Fibroblast of lung (primary cell): ENCODE results near the gene RADIL. TPM values are rescaled to one million over a fixed set of nuclear protein-coding genes. Genes with fewer than 3 reads are reported as not detected.

Experiments
- DNase-seq, 2 donors: peaks; one replicate each; pipeline versions ENCODE4 v3.0.0 to v3.0.0-alpha.2; 2010; ENCODE audit warnings: low read depth in 2 of 2
- H2AFZ ChIP-seq: 2 replicates; pipeline ENCODE4 v1.5.1; 2012; ENCODE audit warnings: low read length, control low read depth, inconsistent platforms
- H3K27ac ChIP-seq: 2 replicates; pipeline ENCODE4 v1.5.1; 2011; ENCODE audit warnings: low read length, control low read depth; ENCODE audit not compliant: insufficient read depth
- H3K27me3 ChIP-seq: 2 replicates; pipeline ENCODE4 v1.5.1; 2011; ENCODE audit warnings: mild to moderate bottlenecking, low read length; ENCODE audit not compliant: control insufficient read depth, insufficient read depth
- H3K36me3 ChIP-seq: 2 replicates; pipeline ENCODE4 v1.5.1; 2011; ENCODE audit warnings: low read length; ENCODE audit not compliant: control insufficient read depth, insufficient read depth
- H3K4me1 ChIP-seq: 2 replicates; pipeline ENCODE4 v1.5.1; 2011; ENCODE audit warnings: low read length; ENCODE audit not compliant: control insufficient read depth, insufficient read depth; ENCODE audit errors: extremely low read depth
- H3K4me2 ChIP-seq: 2 replicates; pipeline ENCODE4 v1.5.1; 2011; ENCODE audit warnings: low read length, control low read depth; ENCODE audit not compliant: insufficient read depth; ENCODE audit errors: extremely low read depth
- H3K4me3 ChIP-seq, 4 experiments: fragments of 200-600 bp in 1 of 4; sonication (generic) in 1 of 4; replicated peaks in 1 of 4; 2 replicates each; pipeline ENCODE4 v1.5.1; 2011 to 2016; ENCODE audit warnings: low read length in 4 of 4, low read depth in 3 of 4, mild to moderate bottlenecking in 3 of 4, control low read depth in 2 of 4, inconsistent platforms in 1 of 4, mixed read lengths in 1 of 4; ENCODE audit not compliant: insufficient read depth in 1 of 4; ENCODE audit errors: control extremely low read depth in 1 of 4
- H3K79me2 ChIP-seq: 2 replicates; pipeline ENCODE4 v1.5.1; 2012; ENCODE audit warnings: mild to moderate bottlenecking, low read length, inconsistent platforms; ENCODE audit not compliant: control insufficient read depth, insufficient read depth
- H3K9ac ChIP-seq: 2 replicates; pipeline ENCODE4 v1.5.1; 2011; ENCODE audit warnings: mild to moderate bottlenecking, low read length, control low read depth; ENCODE audit not compliant: insufficient read depth
- H3K9me3 ChIP-seq: 2 replicates; pipeline ENCODE4 v1.5.1; 2012; ENCODE audit warnings: low read depth, low read length; ENCODE audit not compliant: control insufficient read depth, insufficient read depth
- H4K20me1 ChIP-seq: 2 replicates; pipeline ENCODE4 v1.5.1; 2011; ENCODE audit warnings: low read length; ENCODE audit not compliant: control insufficient read depth, insufficient read depth; ENCODE audit errors: extremely low read depth
- EZH2 ChIP-seq: IDR thresholded peaks from 2 replicates; pipeline ENCODE4 v1.5.1; 2012; ENCODE audit warnings: low read length, control low read depth, mild to moderate bottlenecking; ENCODE audit errors: missing control alignments
- polyA plus RNA-seq, 2 donors: library from polyadenylated mRNA; depleted of rRNA in 1 of 2; stranded (reverse) in 1 of 2; unstranded in 1 of 2; fragments of >200 nt; gene quantifications; 2 replicates each; pipeline ENCODE4 v1.2.1, GENCODE V29; 2011 to 2012; ENCODE audit warnings: missing spikeins in 1 of 2
- total RNA-seq: library from RNA; depleted of rRNA; stranded (reverse); fragments of >200 nt; gene quantifications from 2 replicates; pipeline ENCODE4 v1.2.1, GENCODE V29; 2014
- TF ChIP-seq, protein P1 (sequence below), 2 donors: IDR thresholded peaks in 1 of 2; conservative IDR thresholded peaks in 1 of 2; 1 replicate in 1 of 2; 2 replicates in 1 of 2; pipeline ENCODE4 v1.5.1; 2011 to 2012; ENCODE audit warnings: low read length in 2 of 2, control low read depth in 1 of 2, inconsistent platforms in 1 of 2, low read depth in 1 of 2, mild to moderate bottlenecking in 1 of 2

The RADIL gene
- total and polyA plus RNA-seq, 2 donors (not counting 1 experiment from before 2014, with no cell fraction given) = 0.33 to 0.85 TPM

DNA sequence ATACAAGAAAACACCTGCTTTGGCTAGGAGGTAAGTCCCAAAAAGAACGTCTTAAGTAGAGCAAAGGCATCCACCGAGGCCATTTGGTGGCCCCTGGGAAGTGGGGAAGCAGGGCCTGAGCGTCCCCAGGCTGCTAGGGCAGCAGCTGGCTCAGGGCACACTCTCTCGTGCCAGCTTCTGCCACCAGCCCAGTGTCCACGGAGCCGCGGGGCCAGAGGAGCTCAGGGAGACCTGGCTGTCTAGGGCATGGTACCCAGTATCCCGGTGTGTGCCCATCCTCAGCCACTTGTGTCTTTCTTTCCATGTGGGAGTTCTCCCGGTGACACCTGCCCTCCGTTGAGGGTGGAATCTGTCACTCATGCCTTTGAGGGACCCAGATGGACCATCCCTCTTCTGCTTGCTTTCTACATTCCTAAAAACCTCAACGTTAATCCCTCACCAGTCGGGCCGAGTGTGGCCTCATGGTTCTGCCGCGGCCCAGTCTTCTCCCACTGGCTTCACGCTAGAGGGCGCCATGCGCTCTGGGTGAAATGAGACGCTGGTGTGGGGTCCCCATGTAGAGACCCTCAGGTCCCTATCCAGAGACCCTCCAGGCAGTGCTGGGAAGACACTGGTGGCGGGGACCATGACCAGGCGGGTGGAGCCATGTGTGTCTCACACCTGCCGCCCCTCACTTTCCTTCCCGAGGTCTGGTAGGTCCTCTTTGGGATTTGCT is 117.6 kb downstream of the RADIL start:
- Histone ChIP-seq H3K79me2 (no peaks in the 10 kb centered on the region), H4K20me1 (no peaks in the 10 kb centered on the region), H3K36me3 (peaks cover 27% of the 10 kb centered on the region)

DNA sequence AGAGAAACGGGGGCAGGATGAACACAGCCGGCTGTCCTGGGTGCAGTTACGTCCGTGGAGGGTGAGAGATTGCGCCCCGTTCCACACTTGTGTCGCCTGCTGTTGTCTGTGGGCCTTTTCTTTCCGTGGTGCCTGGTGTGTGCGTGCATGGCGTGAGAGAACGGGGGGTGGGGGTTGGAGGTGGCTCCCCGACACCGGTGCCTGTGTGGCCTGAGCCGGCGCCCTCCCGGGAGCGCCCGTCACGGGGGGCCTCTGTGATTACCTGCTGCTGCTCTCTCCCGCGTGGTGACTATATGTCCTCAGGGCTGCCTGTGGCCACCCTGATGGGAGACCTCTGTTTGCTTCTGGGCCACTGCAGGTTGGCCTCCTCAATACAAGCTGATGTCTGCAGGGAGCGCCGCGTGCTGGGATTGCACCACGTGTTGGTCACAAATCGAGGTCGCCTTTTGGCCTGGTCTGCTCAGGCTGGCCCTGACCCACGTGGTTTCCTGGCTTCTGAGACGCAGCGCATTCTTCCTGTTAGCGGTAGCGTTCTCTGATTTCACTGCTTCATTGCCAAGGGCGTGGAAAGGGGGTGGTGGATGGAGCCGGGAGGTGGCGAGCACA is 119.0 kb downstream of the RADIL start:
- Histone ChIP-seq H3K9ac (no peak overlapping the region), H3K27ac (no peak overlapping the region), H3K4me2 (no peak overlapping the region), H3K27me3 (no peaks in the 10 kb centered on the region), H3K4me3 (no peak overlapping the region), H3K4me1 (no peaks in the 10 kb centered on the region), H3K9me3 (no peaks in the 10 kb centered on the region), H4K20me1 (no peaks in the 10 kb centered on the region), H2AFZ (no peak overlapping the region), H3K79me2 (no peaks in the 10 kb centered on the region), H3K36me3 (peaks cover 31% of the 10 kb centered on the region)
- TF ChIP-seq EZH2 = no peak
- TF ChIP-seq, protein P1, sequence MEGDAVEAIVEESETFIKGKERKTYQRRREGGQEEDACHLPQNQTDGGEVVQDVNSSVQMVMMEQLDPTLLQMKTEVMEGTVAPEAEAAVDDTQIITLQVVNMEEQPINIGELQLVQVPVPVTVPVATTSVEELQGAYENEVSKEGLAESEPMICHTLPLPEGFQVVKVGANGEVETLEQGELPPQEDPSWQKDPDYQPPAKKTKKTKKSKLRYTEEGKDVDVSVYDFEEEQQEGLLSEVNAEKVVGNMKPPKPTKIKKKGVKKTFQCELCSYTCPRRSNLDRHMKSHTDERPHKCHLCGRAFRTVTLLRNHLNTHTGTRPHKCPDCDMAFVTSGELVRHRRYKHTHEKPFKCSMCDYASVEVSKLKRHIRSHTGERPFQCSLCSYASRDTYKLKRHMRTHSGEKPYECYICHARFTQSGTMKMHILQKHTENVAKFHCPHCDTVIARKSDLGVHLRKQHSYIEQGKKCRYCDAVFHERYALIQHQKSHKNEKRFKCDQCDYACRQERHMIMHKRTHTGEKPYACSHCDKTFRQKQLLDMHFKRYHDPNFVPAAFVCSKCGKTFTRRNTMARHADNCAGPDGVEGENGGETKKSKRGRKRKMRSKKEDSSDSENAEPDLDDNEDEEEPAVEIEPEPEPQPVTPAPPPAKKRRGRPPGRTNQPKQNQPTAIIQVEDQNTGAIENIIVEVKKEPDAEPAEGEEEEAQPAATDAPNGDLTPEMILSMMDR (conservative IDR thresholded peaks at IDR 0.05 in 1 of 2, IDR thresholded peaks at IDR 0.05 in 1 of 2; ENCODE audit: low read depth in 1 of 2, low read length in 2 of 2) = no peak
- no peak for DNase-seq

More for the DNA sequence above, 117.6 kb downstream of the RADIL start:
- no peak overlapping the region for H3K4me3 ChIP-seq
- no peak overlapping the region for H3K27ac ChIP-seq
- H3K27me3 ChIP-seq = no peaks in the 10 kb centered on the region
- H3K4me1 ChIP-seq = no peaks in the 10 kb centered on the region
- no peak overlapping the region for H3K9ac ChIP-seq
- TF ChIP-seq, protein P1 (conservative IDR thresholded peaks at IDR 0.05 in 1 of 2, IDR thresholded peaks at IDR 0.05 in 1 of 2; ENCODE audit: low read depth in 1 of 2, low read length in 2 of 2) = peak in 1 of 2 donors; percentile 16
- no peak for TF ChIP-seq EZH2
- H3K4me2 ChIP-seq = no peak overlapping the region
- H3K9me3 ChIP-seq = no peaks in the 10 kb centered on the region
- H2AFZ ChIP-seq = no peak overlapping the region
- no peak for DNase-seq

DNA sequence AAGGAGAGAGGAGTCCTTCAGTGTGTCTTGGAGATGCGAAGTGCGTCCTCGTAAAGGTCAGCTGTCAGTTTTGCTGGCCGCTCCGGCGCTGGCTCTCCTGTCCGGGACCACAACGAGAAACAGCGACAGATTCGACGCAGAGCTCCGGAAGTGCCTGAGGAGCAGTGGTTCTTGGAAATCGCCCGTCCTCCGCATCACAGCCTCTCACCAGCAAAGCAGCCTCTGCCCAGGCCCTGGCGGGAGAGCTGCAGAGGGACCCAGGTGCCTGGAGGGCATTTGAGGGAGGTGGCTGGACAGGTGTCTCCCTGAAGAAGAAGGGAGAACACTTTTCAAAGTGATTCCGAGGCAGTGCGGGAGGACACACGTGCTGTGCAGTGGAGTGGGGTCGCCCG is 119.7 kb downstream of the RADIL start:
- TF ChIP-seq EZH2 = no peak
- TF ChIP-seq, protein P1 (conservative IDR thresholded peaks at IDR 0.05 in 1 of 2, IDR thresholded peaks at IDR 0.05 in 1 of 2; ENCODE audit: low read depth in 1 of 2, low read length in 2 of 2) = no peak
- Histone ChIP-seq H3K79me2 (no peaks in the 10 kb centered on the region), H3K4me3 (no peak overlapping the region), H3K9me3 (no peaks in the 10 kb centered on the region), H3K27ac (no peak overlapping the region), H3K4me2 (no peak overlapping the region), H2AFZ (no peak overlapping the region), H3K4me1 (no peaks in the 10 kb centered on the region), H3K36me3 (peaks cover 35% of the 10 kb centered on the region), H3K27me3 (no peaks in the 10 kb centered on the region), H4K20me1 (no peaks in the 10 kb centered on the region), H3K9ac (no peak overlapping the region)
- no peak for DNase-seq
